DOHH2 (cell line): ENCODE results near the gene ACSM3.

ENCODE experiments used
- H3F3A ChIP-seq: fragments of 200-600 bp; sonication (generic), shearing (Covaris generic); 2 replicates; pipeline ENCODE4 v1.6.0; 2016; ENCODE audit warnings: antibody characterized with exemption, mild to moderate bottlenecking; ENCODE audit not compliant: control insufficient read depth, insufficient read depth
- H3K27ac ChIP-seq: fragments of 200-600 bp; sonication (generic); 2 replicates; pipeline ENCODE4 v1.5.1; 2014; ENCODE audit warnings: low read depth, mild to moderate bottlenecking, low read length, moderate library complexity
- H3K27me3 ChIP-seq: fragments of 200-600 bp; sonication (generic); 2 replicates; pipeline ENCODE4 v1.6.1; 2014; ENCODE audit warnings: mild to moderate bottlenecking, low read length, mixed read lengths; ENCODE audit not compliant: control insufficient read depth
- H3K36me3 ChIP-seq: fragments of 200-600 bp; sonication (generic); 2 replicates; pipeline ENCODE4 v1.6.1; 2014; ENCODE audit warnings: mild to moderate bottlenecking, low read length, moderate library complexity, mixed read lengths; ENCODE audit not compliant: control insufficient read depth
- H3K4me1 ChIP-seq: fragments of 200-600 bp; sonication (generic); 2 replicates; pipeline ENCODE4 v1.6.1; 2014; ENCODE audit warnings: mild to moderate bottlenecking, low read length, mixed read lengths; ENCODE audit not compliant: control insufficient read depth
- H3K4me2 ChIP-seq: fragments of 200-600 bp; sonication (generic); 2 replicates; pipeline ENCODE4 v1.6.0; 2014; ENCODE audit warnings: mild to moderate bottlenecking, low read length, moderate library complexity
- H3K4me3 ChIP-seq: fragments of 200-600 bp; sonication (generic); 2 replicates; pipeline ENCODE4 v1.5.1; 2014; ENCODE audit warnings: mild to moderate bottlenecking, low read length, mixed read lengths
- H3K79me2 ChIP-seq: fragments of 200-600 bp; sonication (generic); 2 replicates; pipeline ENCODE4 v1.6.1; 2014; ENCODE audit warnings: mild to moderate bottlenecking, low read length, mixed read lengths; ENCODE audit not compliant: control insufficient read depth
- H3K9me2 ChIP-seq: fragments of 200-600 bp; sonication (generic); replicated peaks from 2 replicates; pipeline ENCODE4 v1.6.1; 2014; ENCODE audit warnings: mild to moderate bottlenecking, low read length, mixed read lengths; ENCODE audit not compliant: control insufficient read depth
- H3K9me3 ChIP-seq: fragments of 200-600 bp; sonication (generic); 2 replicates; pipeline ENCODE4 v1.6.1; 2014; ENCODE audit warnings: antibody characterized with exemption, low read length, mixed read lengths; ENCODE audit not compliant: control insufficient read depth, insufficient read depth
- H4K20me1 ChIP-seq: fragments of 200-600 bp; sonication (generic); 2 replicates; pipeline ENCODE4 v1.6.0; 2014; ENCODE audit warnings: low read depth, mild to moderate bottlenecking, antibody characterized with exemption, low read length, moderate library complexity; ENCODE audit not compliant: control insufficient read depth, insufficient read depth
- EZH2phosphoT487 ChIP-seq: fragments of 200-600 bp; sonication (generic); IDR thresholded peaks from 2 replicates; pipeline ENCODE4 v1.6.1; 2017; ENCODE audit warnings: borderline replicate concordance, mild to moderate bottlenecking, antibody characterized with exemption, low read length, moderate library complexity, mixed read lengths
- TF ChIP-seq, protein P1 (sequence below): fragments of 200-600 bp; sonication (generic); IDR thresholded peaks from one replicate; pipeline ENCODE4 v1.5.1; 2014; ENCODE audit warnings: antibody characterized with exemption, mild to moderate bottlenecking, low read depth, low read length; ENCODE audit not compliant: poor library complexity, severe bottlenecking

Gene ACSM3

DNA sequence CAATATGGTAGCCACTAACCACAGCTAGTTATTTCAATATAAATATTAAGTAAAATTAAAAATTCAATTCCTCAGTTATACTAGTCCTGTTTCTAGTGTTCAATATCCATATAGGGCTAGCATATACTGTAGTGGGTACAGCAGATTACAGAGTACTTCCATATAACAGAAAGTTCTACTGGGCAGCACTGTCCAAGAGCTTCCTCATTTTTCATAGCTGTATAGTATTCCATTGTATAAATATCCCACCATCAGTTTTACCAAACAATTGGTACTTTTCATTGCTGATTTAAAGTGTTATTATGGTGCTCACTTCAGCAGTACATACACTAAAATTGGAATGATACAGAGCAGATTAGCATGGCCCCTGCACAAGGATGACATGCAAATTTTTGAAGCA lies 20.4 kb downstream of the ACSM3 start:
- Histone ChIP-seq H3K4me2 (no peak overlapping the region), H4K20me1 (no peaks in the 10 kb centered on the region), H3K27me3 (no peaks in the 10 kb centered on the region), H3K79me2 (no peaks in the 10 kb centered on the region), H3F3A (no peaks in the 10 kb centered on the region), H3K27ac (no peak overlapping the region), H3K9me2 (no peaks in the 10 kb centered on the region), H3K4me1 (no peaks in the 10 kb centered on the region), H3K9me3 (no peaks in the 10 kb centered on the region), H3K36me3 (no peaks in the 10 kb centered on the region), H3K4me3 (no peak overlapping the region)
- no peak for TF ChIP-seq EZH2phosphoT487
- TF ChIP-seq, protein P1, sequence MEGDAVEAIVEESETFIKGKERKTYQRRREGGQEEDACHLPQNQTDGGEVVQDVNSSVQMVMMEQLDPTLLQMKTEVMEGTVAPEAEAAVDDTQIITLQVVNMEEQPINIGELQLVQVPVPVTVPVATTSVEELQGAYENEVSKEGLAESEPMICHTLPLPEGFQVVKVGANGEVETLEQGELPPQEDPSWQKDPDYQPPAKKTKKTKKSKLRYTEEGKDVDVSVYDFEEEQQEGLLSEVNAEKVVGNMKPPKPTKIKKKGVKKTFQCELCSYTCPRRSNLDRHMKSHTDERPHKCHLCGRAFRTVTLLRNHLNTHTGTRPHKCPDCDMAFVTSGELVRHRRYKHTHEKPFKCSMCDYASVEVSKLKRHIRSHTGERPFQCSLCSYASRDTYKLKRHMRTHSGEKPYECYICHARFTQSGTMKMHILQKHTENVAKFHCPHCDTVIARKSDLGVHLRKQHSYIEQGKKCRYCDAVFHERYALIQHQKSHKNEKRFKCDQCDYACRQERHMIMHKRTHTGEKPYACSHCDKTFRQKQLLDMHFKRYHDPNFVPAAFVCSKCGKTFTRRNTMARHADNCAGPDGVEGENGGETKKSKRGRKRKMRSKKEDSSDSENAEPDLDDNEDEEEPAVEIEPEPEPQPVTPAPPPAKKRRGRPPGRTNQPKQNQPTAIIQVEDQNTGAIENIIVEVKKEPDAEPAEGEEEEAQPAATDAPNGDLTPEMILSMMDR: no peak

DNA sequence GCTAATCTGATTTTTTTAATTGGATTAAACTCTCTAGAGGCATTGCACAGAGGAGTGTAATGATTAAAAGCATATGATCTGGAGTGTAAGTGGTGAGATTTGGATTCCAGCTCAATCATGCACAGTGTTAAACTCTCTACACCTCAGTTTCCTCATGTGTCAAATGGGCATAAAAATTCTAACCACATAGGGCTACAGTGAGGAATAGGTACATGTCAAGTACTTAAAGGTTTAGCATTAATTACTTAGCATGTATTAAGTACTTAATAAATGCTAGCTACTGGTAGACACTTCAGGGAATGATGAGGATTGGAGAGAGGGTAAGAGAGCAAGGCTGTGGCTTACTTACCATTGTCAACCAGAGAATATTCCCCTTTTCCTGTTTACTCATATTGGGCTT lies 25.3 kb downstream of the ACSM3 start:
- no peak overlapping the region for H3K4me2 ChIP-seq
- H4K20me1 ChIP-seq: no peaks in the 10 kb centered on the region
- TF ChIP-seq EZH2phosphoT487: no peak
- TF ChIP-seq, protein P1: no peak
- H3K79me2 ChIP-seq: no peaks in the 10 kb centered on the region
- no peak overlapping the region for H3K4me3 ChIP-seq
- H3K9me2 ChIP-seq: no peaks in the 10 kb centered on the region
- H3K9me3 ChIP-seq: no peaks in the 10 kb centered on the region
- H3K36me3 ChIP-seq: no peaks in the 10 kb centered on the region
- no peaks in the 10 kb centered on the region for H3K4me1 ChIP-seq
- H3K27ac ChIP-seq: no peak overlapping the region
- H3K27me3 ChIP-seq: no peaks in the 10 kb centered on the region
- H3F3A ChIP-seq: no peaks in the 10 kb centered on the region

DNA sequence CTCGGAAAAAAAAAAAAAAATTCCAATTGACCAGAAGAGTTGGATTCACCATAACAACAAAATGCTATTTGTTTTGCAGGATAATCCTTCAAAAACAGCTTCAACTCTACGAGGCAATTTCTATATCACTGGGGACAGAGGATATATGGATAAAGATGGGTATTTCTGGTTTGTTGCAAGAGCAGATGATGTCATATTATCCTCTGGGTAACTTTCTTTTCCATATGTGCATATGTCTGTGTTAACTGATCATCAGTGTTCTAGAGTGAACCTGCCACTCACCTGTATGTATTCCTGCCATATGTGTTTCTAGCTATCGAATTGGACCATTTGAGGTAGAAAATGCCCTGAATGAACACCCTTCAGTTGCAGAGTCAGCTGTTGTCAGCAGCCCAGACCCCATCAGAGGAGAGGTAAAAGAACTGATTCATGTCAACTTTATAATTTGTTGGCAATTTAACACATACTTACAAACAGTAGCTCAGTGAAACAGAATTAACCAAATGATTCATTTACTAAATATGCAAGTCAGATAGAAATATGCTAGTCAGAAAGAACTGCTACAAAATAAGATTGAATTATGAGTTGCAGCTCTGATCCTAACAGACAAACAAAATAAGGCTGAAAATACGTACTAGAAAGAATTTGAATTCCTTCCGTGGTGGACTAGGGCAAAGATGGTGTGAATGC lies 28.3 kb downstream of the ACSM3 start:
- no peaks in the 10 kb centered on the region for H4K20me1 ChIP-seq
- H3K27me3 ChIP-seq: no peaks in the 10 kb centered on the region
- H3K9me3 ChIP-seq: no peaks in the 10 kb centered on the region
- H3K9me2 ChIP-seq: no peaks in the 10 kb centered on the region
- no peaks in the 10 kb centered on the region for H3F3A ChIP-seq
- no peaks in the 10 kb centered on the region for H3K4me1 ChIP-seq
- no peak for TF ChIP-seq EZH2phosphoT487
- TF ChIP-seq, protein P1: no peak
- H3K4me2 ChIP-seq: no peak overlapping the region
- no peak overlapping the region for H3K27ac ChIP-seq
- peaks cover 8% of the 10 kb centered on the region for H3K36me3 ChIP-seq
- no peak overlapping the region for H3K4me3 ChIP-seq
- no peaks in the 10 kb centered on the region for H3K79me2 ChIP-seq
